ENCODE data around the gene SPDL1. TPM values are rescaled to one million over a fixed set of nuclear protein-coding genes. Genes with fewer than 3 reads are reported as not detected.

The SPDL1 gene
- total and polyA plus RNA-seq, 2 of the 4 experiments (the other 2 are of a cell fraction): 18.8 to 29.4 TPM

DNA sequence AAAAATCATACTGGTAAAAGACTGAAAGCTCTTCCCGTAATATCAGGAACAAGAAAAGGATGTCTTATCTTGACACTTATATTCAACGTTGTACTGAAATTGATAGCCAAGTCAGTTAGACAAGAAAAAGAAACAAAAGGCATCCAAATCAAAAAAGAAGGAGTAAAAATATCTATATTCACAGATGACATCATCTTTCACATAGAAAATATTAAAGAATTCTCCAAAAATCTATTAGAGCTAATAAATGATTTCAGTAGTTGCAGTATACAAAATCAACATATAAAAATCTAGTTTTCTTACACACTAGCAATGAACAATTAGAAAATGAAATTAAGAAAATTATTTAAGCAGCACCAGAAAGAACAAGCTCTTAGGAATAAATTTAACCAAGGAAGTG lies 24.3 kb downstream of the SPDL1 start:
- Histone ChIP-seq H3K9ac (ENCODE audit: low read depth, low read length) (no peak overlapping the region), H3K27me3 (ENCODE audit: control insufficient read depth, insufficient read depth, low read length) (no peaks in the 10 kb centered on the region), H4K5ac (ENCODE audit: low read depth, low read length) (no peak overlapping the region), H4K91ac (ENCODE audit: insufficient read depth, low read depth, low read length) (no peak overlapping the region), H4K20me1 (ENCODE audit: insufficient read depth, low read length) (no peaks in the 10 kb centered on the region), H3K56ac (ENCODE audit: extremely low read depth, insufficient read depth, low read length) (no peak overlapping the region), H2AK9ac (replicated peaks; ENCODE audit: low read depth, low read length, poor library complexity) (no peak overlapping the region), H2BK5ac (ENCODE audit: low read depth, low read length, poor library complexity, severe bottlenecking) (no peak overlapping the region), H3K4me3 (ENCODE audit: insufficient read depth, low read depth, low read length) (no peak overlapping the region), H3K9me3 (ENCODE audit: control insufficient read depth, insufficient read depth, low read length) (peaks cover 4% of the 10 kb centered on the region), H3K4me2 (ENCODE audit: low read depth, low read length) (no peak overlapping the region), H3K27ac (ENCODE audit: insufficient read depth, low read length) (no peak overlapping the region), H4K8ac (ENCODE audit: low read depth in 2 of 2, low read length in 2 of 2) (no peak overlapping the region), H3K14ac (replicated peaks; ENCODE audit: low read depth, low read length) (no peak overlapping the region), H2BK120ac (ENCODE audit: low read depth, low read length) (no peak overlapping the region), H2BK15ac (ENCODE audit: low read depth, low read length) (no peak overlapping the region), H3K23ac (ENCODE audit: low read depth, low read length) (no peak overlapping the region), H3K36me3 (ENCODE audit: control insufficient read depth, insufficient read depth, low read length) (peaks cover 1% of the 10 kb centered on the region; the same call in 1 of the 2 replicates), H3K4me1 (ENCODE audit: control insufficient read depth, insufficient read depth, low read length) (no peaks in the 10 kb centered on the region), H2AK5ac (ENCODE audit: low read depth, low read length) (no peak overlapping the region), H3K9me1 (ENCODE audit: insufficient read depth, low read length) (no peaks in the 10 kb centered on the region), H3K4ac (ENCODE audit: low read depth, low read length) (no peak overlapping the region), H2AFZ (replicated peaks; ENCODE audit: low read length, poor library complexity) (no peak overlapping the region), H3K79me1 (ENCODE audit: low read depth in 1 of 2, low read length in 2 of 2) (no peaks in the 10 kb centered on the region), H2BK20ac (ENCODE audit: low read depth, low read length) (no peak overlapping the region), H3K18ac (ENCODE audit: low read depth, low read length) (no peak overlapping the region)
- BruUV-seq (replicated peaks): no TSS peak
- in situ Hi-C loops (cut with MboI; ENCODE audit: low sequenced_read_pairs): no loop called here
- ATAC-seq (ENCODE audit: low read depth) (no peak), DNase-seq (no peak)
- dilution Hi-C loops (cut with HindIII; ENCODE audit: low sequenced_read_pairs, unreplicated experiment): no loop called here
- WGBS, 2 experiments (ENCODE audit: extremely low coverage in 2 of 2, insufficient read length in 1 of 2): no CpG with 5 or more reads among the region's 2 CpGs
- ChIA-PET POLR2A (ENCODE audit: unreplicated experiment) (no interaction called here), CTCF (no interaction called here)
- intact Hi-C loops (cut with micrococcal nuclease): no loop called here
- TF ChIP-seq, protein P1, sequence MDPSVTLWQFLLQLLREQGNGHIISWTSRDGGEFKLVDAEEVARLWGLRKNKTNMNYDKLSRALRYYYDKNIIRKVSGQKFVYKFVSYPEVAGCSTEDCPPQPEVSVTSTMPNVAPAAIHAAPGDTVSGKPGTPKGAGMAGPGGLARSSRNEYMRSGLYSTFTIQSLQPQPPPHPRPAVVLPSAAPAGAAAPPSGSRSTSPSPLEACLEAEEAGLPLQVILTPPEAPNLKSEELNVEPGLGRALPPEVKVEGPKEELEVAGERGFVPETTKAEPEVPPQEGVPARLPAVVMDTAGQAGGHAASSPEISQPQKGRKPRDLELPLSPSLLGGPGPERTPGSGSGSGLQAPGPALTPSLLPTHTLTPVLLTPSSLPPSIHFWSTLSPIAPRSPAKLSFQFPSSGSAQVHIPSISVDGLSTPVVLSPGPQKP (IDR thresholded peaks at IDR 0.05; ENCODE audit: borderline replicate concordance, low read depth, low read length): no peak
- TF ChIP-seq USF2 (IDR thresholded peaks at IDR 0.05; ENCODE audit: low read depth, low read length) (no peak), CHD1 (IDR thresholded peaks at IDR 0.05; ENCODE audit: low read depth, low read length) (no peak), MAFK (IDR thresholded peaks at IDR 0.05; ENCODE audit: low read depth, low read length) (no peak), MXI1 (IDR thresholded peaks at IDR 0.05; ENCODE audit: borderline replicate concordance, low read depth, low read length) (no peak), RFX5 (IDR thresholded peaks at IDR 0.05; ENCODE audit: low read depth, low read length) (no peak), NFE2L2 (IDR thresholded peaks at IDR 0.05; ENCODE audit: low read depth, low read length) (no peak), SMC3 (IDR thresholded peaks at IDR 0.05; ENCODE audit: low read depth, low read length) (no peak), MAZ (IDR thresholded peaks at IDR 0.05; ENCODE audit: borderline replicate concordance, low read depth, low read length) (no peak), BHLHE40 (IDR thresholded peaks at IDR 0.05; ENCODE audit: low read depth, low read length) (no peak), CEBPB (IDR thresholded peaks at IDR 0.05; ENCODE audit: low read depth, low read length) (no peak), CTCF (conservative IDR thresholded peaks at IDR 0.05; ENCODE audit: low read depth, low read length) (no peak), FOS (IDR thresholded peaks at IDR 0.05; ENCODE audit: low read depth, low read length) (no peak)

Data from IMR-90 (cell line).